NCI-H69 (cell line): ENCODE measurements around the gene BCL3.
"Not testable (repeated sequence)": the region's sequence is repeated elsewhere in the genome, so short reads cannot be mapped to it uniquely, and the experiment has no call there.

ENCODE experiments used
- DNase-seq: peaks from one replicate; lab custom pipeline; 2025; lab: John Stamatoyannopoulos, UW

Gene BCL3

GRCh38 chr19:44757735-44758505 lies 9.4 kb downstream of the BCL3 start:
- peak; percentile 39 for DNase-seq

- no peak for DNase-seq
Measured at GRCh38 chr19:44758596-44758995, 10.1 kb downstream of the BCL3 start.

GRCh38 chr19:44759083-44759804 lies 10.7 kb downstream of the BCL3 start:
- no peak for DNase-seq

- DNase-seq = no peak
Measured at GRCh38 chr19:44762038-44762437, 13.5 kb downstream of the BCL3 start.

- DNase-seq = no peak
Measured at GRCh38 chr19:44765033-44765948, 16.8 kb downstream of the BCL3 start.

GRCh38 chr19:44765949-44766335 lies 17.4 kb downstream of the BCL3 start:
- no peak for DNase-seq

- no peak for DNase-seq
Measured at GRCh38 chr19:44767295-44768180, 19.0 kb downstream of the BCL3 start.

- peak; percentile 96 for DNase-seq
Measured at GRCh38 chr19:44770550-44771257, 22.2 kb downstream of the BCL3 start.

GRCh38 chr19:44772144-44772543 lies 23.6 kb downstream of the BCL3 start:
- DNase-seq = peak; percentile 14

- DNase-seq = no peak
Measured at GRCh38 chr19:44772959-44773358, 24.5 kb downstream of the BCL3 start.

- DNase-seq = no peak
Measured at GRCh38 chr19:44775676-44776240, 27.2 kb downstream of the BCL3 start.

GRCh38 chr19:44776402-44777096 lies 28.0 kb downstream of the BCL3 start:
- no peak for DNase-seq

GRCh38 chr19:44777715-44778347 lies 29.3 kb downstream of the BCL3 start, which contains the start of gene CBLC:
TSS of gene CBLC (plus strand) at chr19:44777890. CDS start at chr19:44777932, 42 bp downstream.
- peak; percentile 85 for DNase-seq

- DNase-seq = no peak
Measured at GRCh38 chr19:44779150-44779549, 30.6 kb downstream of the BCL3 start.

GRCh38 chr19:44781694-44782093 lies 33.2 kb downstream of the BCL3 start:
- DNase-seq = not testable (repeated sequence)

GRCh38 chr19:44782729-44783128 lies 34.2 kb downstream of the BCL3 start:
- DNase-seq = no peak

GRCh38 chr19:44783545-44783944 lies 35.0 kb downstream of the BCL3 start:
- no peak for DNase-seq

- no peak for DNase-seq
Measured at GRCh38 chr19:44785271-44785670, 36.8 kb downstream of the BCL3 start.

- peak; percentile 22 for DNase-seq
Measured at GRCh38 chr19:44785993-44786392, 37.5 kb downstream of the BCL3 start.
